ENCODE measurements around the gene SLC41A3. TPM values are rescaled to one million over a fixed set of nuclear protein-coding genes. Genes with fewer than 3 reads are reported as not detected.

Gene SLC41A3
- total and polyA plus RNA-seq, 10 of the 15 experiments (the other 5 are each of a cell fraction or from before 2014, with no cell fraction given), result 8.3 to 29.5 (median 16.7) TPM

DNA sequence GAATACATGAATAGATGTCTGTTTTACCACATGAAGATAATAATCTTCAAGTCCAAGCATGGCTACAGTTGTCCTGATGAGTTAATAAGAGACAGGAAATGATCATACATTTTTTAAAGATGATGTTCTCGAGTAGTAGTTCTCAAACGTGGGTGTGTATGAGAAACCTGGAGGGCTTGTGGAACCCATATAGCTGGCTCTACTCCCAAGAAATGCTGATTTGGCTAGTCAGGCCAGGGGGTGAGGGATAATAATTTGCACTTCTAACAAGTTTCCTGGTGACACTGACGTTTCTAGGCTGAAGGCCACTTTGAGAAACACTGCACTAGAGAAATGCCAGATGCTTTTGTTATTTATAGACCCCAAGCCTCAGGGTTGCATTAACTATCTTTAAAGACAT, 78.0 kb downstream of the SLC41A3 start (continued):
- TF ChIP-seq, protein P1, sequence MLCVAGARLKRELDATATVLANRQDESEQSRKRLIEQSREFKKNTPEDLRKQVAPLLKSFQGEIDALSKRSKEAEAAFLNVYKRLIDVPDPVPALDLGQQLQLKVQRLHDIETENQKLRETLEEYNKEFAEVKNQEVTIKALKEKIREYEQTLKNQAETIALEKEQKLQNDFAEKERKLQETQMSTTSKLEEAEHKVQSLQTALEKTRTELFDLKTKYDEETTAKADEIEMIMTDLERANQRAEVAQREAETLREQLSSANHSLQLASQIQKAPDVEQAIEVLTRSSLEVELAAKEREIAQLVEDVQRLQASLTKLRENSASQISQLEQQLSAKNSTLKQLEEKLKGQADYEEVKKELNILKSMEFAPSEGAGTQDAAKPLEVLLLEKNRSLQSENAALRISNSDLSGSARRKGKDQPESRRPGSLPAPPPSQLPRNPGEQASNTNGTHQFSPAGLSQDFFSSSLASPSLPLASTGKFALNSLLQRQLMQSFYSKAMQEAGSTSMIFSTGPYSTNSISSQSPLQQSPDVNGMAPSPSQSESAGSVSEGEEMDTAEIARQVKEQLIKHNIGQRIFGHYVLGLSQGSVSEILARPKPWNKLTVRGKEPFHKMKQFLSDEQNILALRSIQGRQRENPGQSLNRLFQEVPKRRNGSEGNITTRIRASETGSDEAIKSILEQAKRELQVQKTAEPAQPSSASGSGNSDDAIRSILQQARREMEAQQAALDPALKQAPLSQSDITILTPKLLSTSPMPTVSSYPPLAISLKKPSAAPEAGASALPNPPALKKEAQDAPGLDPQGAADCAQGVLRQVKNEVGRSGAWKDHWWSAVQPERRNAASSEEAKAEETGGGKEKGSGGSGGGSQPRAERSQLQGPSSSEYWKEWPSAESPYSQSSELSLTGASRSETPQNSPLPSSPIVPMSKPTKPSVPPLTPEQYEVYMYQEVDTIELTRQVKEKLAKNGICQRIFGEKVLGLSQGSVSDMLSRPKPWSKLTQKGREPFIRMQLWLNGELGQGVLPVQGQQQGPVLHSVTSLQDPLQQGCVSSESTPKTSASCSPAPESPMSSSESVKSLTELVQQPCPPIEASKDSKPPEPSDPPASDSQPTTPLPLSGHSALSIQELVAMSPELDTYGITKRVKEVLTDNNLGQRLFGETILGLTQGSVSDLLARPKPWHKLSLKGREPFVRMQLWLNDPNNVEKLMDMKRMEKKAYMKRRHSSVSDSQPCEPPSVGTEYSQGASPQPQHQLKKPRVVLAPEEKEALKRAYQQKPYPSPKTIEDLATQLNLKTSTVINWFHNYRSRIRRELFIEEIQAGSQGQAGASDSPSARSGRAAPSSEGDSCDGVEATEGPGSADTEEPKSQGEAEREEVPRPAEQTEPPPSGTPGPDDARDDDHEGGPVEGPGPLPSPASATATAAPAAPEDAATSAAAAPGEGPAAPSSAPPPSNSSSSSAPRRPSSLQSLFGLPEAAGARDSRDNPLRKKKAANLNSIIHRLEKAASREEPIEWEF (IDR thresholded peaks at IDR 0.05; ENCODE audit: insufficient replicate concordance, low read depth, low read length), result no peak
- TF ChIP-seq, protein P2, sequence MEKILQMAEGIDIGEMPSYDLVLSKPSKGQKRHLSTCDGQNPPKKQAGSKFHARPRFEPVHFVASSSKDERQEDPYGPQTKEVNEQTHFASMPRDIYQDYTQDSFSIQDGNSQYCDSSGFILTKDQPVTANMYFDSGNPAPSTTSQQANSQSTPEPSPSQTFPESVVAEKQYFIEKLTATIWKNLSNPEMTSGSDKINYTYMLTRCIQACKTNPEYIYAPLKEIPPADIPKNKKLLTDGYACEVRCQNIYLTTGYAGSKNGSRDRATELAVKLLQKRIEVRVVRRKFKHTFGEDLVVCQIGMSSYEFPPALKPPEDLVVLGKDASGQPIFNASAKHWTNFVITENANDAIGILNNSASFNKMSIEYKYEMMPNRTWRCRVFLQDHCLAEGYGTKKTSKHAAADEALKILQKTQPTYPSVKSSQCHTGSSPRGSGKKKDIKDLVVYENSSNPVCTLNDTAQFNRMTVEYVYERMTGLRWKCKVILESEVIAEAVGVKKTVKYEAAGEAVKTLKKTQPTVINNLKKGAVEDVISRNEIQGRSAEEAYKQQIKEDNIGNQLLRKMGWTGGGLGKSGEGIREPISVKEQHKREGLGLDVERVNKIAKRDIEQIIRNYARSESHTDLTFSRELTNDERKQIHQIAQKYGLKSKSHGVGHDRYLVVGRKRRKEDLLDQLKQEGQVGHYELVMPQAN (conservative IDR thresholded peaks at IDR 0.05), result no peak

DNA sequence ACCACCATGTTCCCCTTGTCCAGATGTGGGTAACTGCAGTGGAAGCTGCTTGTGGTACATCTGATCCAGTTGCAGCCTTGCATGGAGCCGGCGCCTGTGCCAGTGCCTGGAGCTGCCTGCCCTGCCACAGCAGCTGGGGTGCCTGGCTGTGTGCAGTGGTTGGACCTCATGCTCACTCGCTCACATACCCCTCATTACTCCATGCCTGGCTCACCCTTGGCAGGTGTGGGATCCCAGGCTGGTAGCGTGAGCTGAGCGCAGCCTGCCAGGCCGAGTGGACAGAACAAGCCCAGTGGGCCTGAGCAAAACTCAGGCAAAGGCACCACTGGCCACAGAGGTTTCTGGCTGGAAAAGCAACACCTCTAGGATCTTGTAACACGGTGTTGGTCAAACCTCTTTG, 79.2 kb downstream of the SLC41A3 start:
- FAIRE-seq, result no peak
- H3K36me3 ChIP-seq (ENCODE audit: control insufficient read depth in 2 of 2, insufficient read depth in 2 of 2, low read length in 1 of 2), result no peaks in the 10 kb centered on the region; a peak in 1 of 4 replicates
- BruUV-seq (replicated peaks), result no TSS peak
- H2AFZ ChIP-seq (ENCODE audit: control insufficient read depth, low read depth, low read length), result no peak overlapping the region
- no peak for DNase-seq (ENCODE audit: low read depth, low spot score)
- no peaks in the 10 kb centered on the region for H4K20me1 ChIP-seq (ENCODE audit: control insufficient read depth, insufficient read depth)
- no peak overlapping the region for H3K9ac ChIP-seq (ENCODE audit: control insufficient read depth, insufficient read depth, low read length)
- no peak overlapping the region for H3K4me2 ChIP-seq (ENCODE audit: control insufficient read depth, insufficient read depth)
- no peaks in the 10 kb centered on the region for H3K27me3 ChIP-seq (replicated peaks in 1 of 2; ENCODE audit: control insufficient read depth in 2 of 2, insufficient read depth in 2 of 2, low read length in 1 of 2)
- no peaks in the 10 kb centered on the region for H3K79me2 ChIP-seq (ENCODE audit: control insufficient read depth, insufficient read depth, low read length)
- H3K4me3 ChIP-seq, result no peak overlapping the region
- in situ Hi-C loops (cut with MboI), result no loop called here
- intact Hi-C loops (cut with micrococcal nuclease; ENCODE audit: unreplicated experiment), result no loop called here
- 95% methylated on average over 7 of the region's 7 CpGs for WGBS (ENCODE audit: insufficient coverage, insufficient replicate concordance, low lambda C conversion rate, missing lambda C conversion rate)
- CTCF ChIA-PET, result no interaction called here
- POLR2A ChIA-PET, result no interaction called here
- no peak for ATAC-seq
- SMC1A ChIA-PET (ENCODE audit: uncharacterized antibody, unreplicated experiment), result interaction anchor here (0.9 kb wide), 1 partner anchor 14 kb away, joined by 3 read pairs; no protein-coding TSS in a partner anchor
- RAD21 ChIA-PET (ENCODE audit: unreplicated experiment), result no interaction called here
- TF ChIP-seq MTA2 (IDR thresholded peaks at IDR 0.05; ENCODE audit: low read depth), result no peak
- TF ChIP-seq, protein P3, sequence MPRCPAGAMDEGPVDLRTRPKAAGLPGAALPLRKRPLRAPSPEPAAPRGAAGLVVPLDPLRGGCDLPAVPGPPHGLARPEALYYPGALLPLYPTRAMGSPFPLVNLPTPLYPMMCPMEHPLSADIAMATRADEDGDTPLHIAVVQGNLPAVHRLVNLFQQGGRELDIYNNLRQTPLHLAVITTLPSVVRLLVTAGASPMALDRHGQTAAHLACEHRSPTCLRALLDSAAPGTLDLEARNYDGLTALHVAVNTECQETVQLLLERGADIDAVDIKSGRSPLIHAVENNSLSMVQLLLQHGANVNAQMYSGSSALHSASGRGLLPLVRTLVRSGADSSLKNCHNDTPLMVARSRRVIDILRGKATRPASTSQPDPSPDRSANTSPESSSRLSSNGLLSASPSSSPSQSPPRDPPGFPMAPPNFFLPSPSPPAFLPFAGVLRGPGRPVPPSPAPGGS (IDR thresholded peaks at IDR 0.05; ENCODE audit: borderline replicate concordance, insufficient read depth, low read depth, low read length, poor library complexity, severe bottlenecking), result no peak
- TF ChIP-seq RUNX3 (IDR thresholded peaks at IDR 0.05; ENCODE audit: low read length), result no peak
- TF ChIP-seq SPI1 (IDR thresholded peaks at IDR 0.05; ENCODE audit: borderline replicate concordance, insufficient read depth, low read depth, low read length), result no peak
- no peak for TF ChIP-seq HCFC1 (IDR thresholded peaks at IDR 0.05; ENCODE audit: low read length)
- TF ChIP-seq, protein P4, sequence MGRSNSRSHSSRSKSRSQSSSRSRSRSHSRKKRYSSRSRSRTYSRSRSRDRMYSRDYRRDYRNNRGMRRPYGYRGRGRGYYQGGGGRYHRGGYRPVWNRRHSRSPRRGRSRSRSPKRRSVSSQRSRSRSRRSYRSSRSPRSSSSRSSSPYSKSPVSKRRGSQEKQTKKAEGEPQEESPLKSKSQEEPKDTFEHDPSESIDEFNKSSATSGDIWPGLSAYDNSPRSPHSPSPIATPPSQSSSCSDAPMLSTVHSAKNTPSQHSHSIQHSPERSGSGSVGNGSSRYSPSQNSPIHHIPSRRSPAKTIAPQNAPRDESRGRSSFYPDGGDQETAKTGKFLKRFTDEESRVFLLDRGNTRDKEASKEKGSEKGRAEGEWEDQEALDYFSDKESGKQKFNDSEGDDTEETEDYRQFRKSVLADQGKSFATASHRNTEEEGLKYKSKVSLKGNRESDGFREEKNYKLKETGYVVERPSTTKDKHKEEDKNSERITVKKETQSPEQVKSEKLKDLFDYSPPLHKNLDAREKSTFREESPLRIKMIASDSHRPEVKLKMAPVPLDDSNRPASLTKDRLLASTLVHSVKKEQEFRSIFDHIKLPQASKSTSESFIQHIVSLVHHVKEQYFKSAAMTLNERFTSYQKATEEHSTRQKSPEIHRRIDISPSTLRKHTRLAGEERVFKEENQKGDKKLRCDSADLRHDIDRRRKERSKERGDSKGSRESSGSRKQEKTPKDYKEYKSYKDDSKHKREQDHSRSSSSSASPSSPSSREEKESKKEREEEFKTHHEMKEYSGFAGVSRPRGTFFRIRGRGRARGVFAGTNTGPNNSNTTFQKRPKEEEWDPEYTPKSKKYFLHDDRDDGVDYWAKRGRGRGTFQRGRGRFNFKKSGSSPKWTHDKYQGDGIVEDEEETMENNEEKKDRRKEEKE (IDR thresholded peaks at IDR 0.05), result no peak
- TF ChIP-seq SIN3A (IDR thresholded peaks at IDR 0.05; ENCODE audit: low read depth, low read length), result no peak
- no peak for TF ChIP-seq ESRRA (IDR thresholded peaks at IDR 0.05; ENCODE audit: low read length)
- H3K27ac ChIP-seq (ENCODE audit: control insufficient read depth, insufficient read depth), result no peak overlapping the region
- no peaks in the 10 kb centered on the region for H3K9me3 ChIP-seq (replicated peaks; ENCODE audit: control insufficient read depth, insufficient read depth, low read length)
- H3K4me1 ChIP-seq (ENCODE audit: control insufficient read depth, insufficient read depth, low read length), result no peaks in the 10 kb centered on the region
